PC-3 (cell line): ENCODE data around the gene MROH2A. TPM values are rescaled to one million over a fixed set of nuclear protein-coding genes. Genes with fewer than 3 reads are reported as not detected.

Experiments
- ATAC-seq: fragments of 200-7000 bp; cut with Tn5 transposase; 2 replicates; pipeline ENCODE4 v1.9.1; 2020; ENCODE audit warnings: mild to moderate bottlenecking, moderate library complexity
- BruUV-seq: library from RNA; stranded (reverse); fragments of 400-500 nt; replicated peaks from 2 replicates; lab custom pipeline; 2021; lab: Mats Ljungman, UMichigan
- CTCF ChIA-PET: fragments of 300-600 bp; sonication (Branson Sonifier 250); formaldehyde crosslinking; loops from one replicate; lab custom pipeline; 2022; ENCODE audit warnings: antibody characterized with exemption; lab: Charles Lee
- POLR2A ChIA-PET: fragments of 300-600 bp; sonication (Branson Sonifier 250); formaldehyde crosslinking; loops from one replicate; lab custom pipeline; 2022; ENCODE audit warnings: antibody characterized with exemption; ENCODE audit not compliant: unreplicated experiment; lab: Charles Lee
- DNase-seq: peaks from one replicate; pipeline ENCODE4 v3.0.0-alpha.2; 2015
- H2AFZ ChIP-seq: fragments of 300-600 bp; sonication (generic); 2 replicates; pipeline ENCODE4 v1.6.0; 2016; ENCODE audit warnings: antibody characterized with exemption, low read length
- H3F3A ChIP-seq: fragments of 300-600 bp; sonication (generic); one replicate; pipeline ENCODE4 v1.6.0; 2017; ENCODE audit warnings: antibody characterized with exemption, low read length, control low read depth, mild to moderate bottlenecking; ENCODE audit not compliant: unreplicated experiment
- H3K27ac ChIP-seq: fragments of 300-600 bp; sonication (generic); 2 replicates; pipeline ENCODE4 v1.5.1; 2016; ENCODE audit warnings: mild to moderate bottlenecking, low read length
- H3K27me3 ChIP-seq: fragments of 300-600 bp; sonication (generic); 2 replicates; pipeline ENCODE4 v1.6.1; 2016; ENCODE audit warnings: low read length, mixed read lengths
- H3K36me3 ChIP-seq: fragments of 300-600 bp; sonication (generic); 2 replicates; pipeline ENCODE4 v1.6.1; 2016; ENCODE audit warnings: low read depth, mixed run types, low read length, mixed read lengths
- H3K4me1 ChIP-seq: fragments of 300-600 bp; sonication (generic); 2 replicates; pipeline ENCODE4 v1.5.1; 2016; ENCODE audit warnings: low read length; ENCODE audit not compliant: insufficient read depth
- H3K4me2 ChIP-seq: fragments of 300-600 bp; sonication (generic); 2 replicates; pipeline ENCODE4 v1.6.0; 2016; ENCODE audit warnings: low read length
- H3K4me3 ChIP-seq: fragments of 300-600 bp; sonication (generic); 2 replicates; pipeline ENCODE4 v1.5.1; 2016; ENCODE audit warnings: mild to moderate bottlenecking, low read length, mixed read lengths
- H3K79me2 ChIP-seq: fragments of 300-600 bp; sonication (generic); 2 replicates; pipeline ENCODE4 v1.6.1; 2017; ENCODE audit warnings: low read length, mixed read lengths
- H3K9ac ChIP-seq: fragments of 300-600 bp; sonication (generic); 2 replicates; pipeline ENCODE4 v1.6.0; 2016; ENCODE audit warnings: mild to moderate bottlenecking, low read length
- H3K9me2 ChIP-seq: fragments of 300-600 bp; sonication (generic); replicated peaks from 2 replicates; pipeline ENCODE4 v1.6.1; 2016; ENCODE audit warnings: mixed run types, low read length, mixed read lengths
- H3K9me3 ChIP-seq: fragments of 300-600 bp; sonication (generic); 2 replicates; pipeline ENCODE4 v1.6.1; 2016; ENCODE audit warnings: low read length, mixed read lengths
- H4K20me1 ChIP-seq: fragments of 300-600 bp; sonication (generic); 2 replicates; pipeline ENCODE4 v1.6.1; 2016; ENCODE audit warnings: low read length, mixed read lengths
- CTCF ChIP-seq: fragments of 300-600 bp; sonication (generic); conservative IDR thresholded peaks from 2 replicates; pipeline ENCODE4 v1.5.1; 2017; ENCODE audit warnings: antibody characterized with exemption, low read depth, mild to moderate bottlenecking, low read length
- EZH2 ChIP-seq: fragments of 300-600 bp; sonication (generic); IDR thresholded peaks from one replicate; pipeline ENCODE4 v1.6.1; 2017; ENCODE audit warnings: antibody characterized with exemption, mild to moderate bottlenecking, low read length; ENCODE audit not compliant: unreplicated experiment
- EZH2phosphoT487 ChIP-seq: fragments of 300-600 bp; sonication (generic); IDR thresholded peaks from 2 replicates; pipeline ENCODE4 v1.6.1; 2018; ENCODE audit warnings: mild to moderate bottlenecking, antibody characterized with exemption, low read length, borderline replicate concordance
- intact Hi-C: fragments of 100-400 bp; cut with micrococcal nuclease; formaldehyde crosslinking; loops from 2 replicates; pipeline ENCODE4 v1.9.0; 2023
- total RNA-seq: library from RNA; depleted of rRNA; stranded (reverse); fragments of >200 nt; gene quantifications from 2 replicates; pipeline ENCODE4 v1.2.3, GENCODE V29; 2014

MROH2A gene
- total RNA-seq, 1 experiment from 2014 or later, result not detected

- H3K9me2 ChIP-seq, result no peaks in the 10 kb centered on the region
- H2AFZ ChIP-seq, result no peak overlapping the region
- no peaks in the 10 kb centered on the region for H4K20me1 ChIP-seq
- no peaks in the 10 kb centered on the region for H3K9me3 ChIP-seq
- no peak overlapping the region for H3K4me2 ChIP-seq
- H3K9ac ChIP-seq, result no peak overlapping the region
- H3K27me3 ChIP-seq, result no peaks in the 10 kb centered on the region
- BruUV-seq, result no TSS peak
- intact Hi-C loops, result no loop called here
- DNase-seq (no peak), ATAC-seq (no peak)
- H3K4me3 ChIP-seq, result no peak overlapping the region
- no peaks in the 10 kb centered on the region for H3F3A ChIP-seq
- H3K27ac ChIP-seq, result no peak overlapping the region
- ChIA-PET CTCF (no interaction called here), POLR2A (no interaction called here)
- H3K79me2 ChIP-seq, result no peaks in the 10 kb centered on the region
- no peak for TF ChIP-seq CTCF
- TF ChIP-seq EZH2phosphoT487, result no peak
- no peak for TF ChIP-seq EZH2
- no peaks in the 10 kb centered on the region for H3K36me3 ChIP-seq
- no peaks in the 10 kb centered on the region for H3K4me1 ChIP-seq
These were observed 5.5 kb upstream of the MROH2A start for GRCh38 chr2:233772583-233772982.

GRCh38 chr2:233773854-233774253 is 4.3 kb upstream of the MROH2A start:
- intact Hi-C loops, result no loop called here
- CTCF ChIA-PET, result no interaction called here
- Histone ChIP-seq H3F3A (no peaks in the 10 kb centered on the region), H3K27ac (no peak overlapping the region), H3K27me3 (no peaks in the 10 kb centered on the region), H3K9me2 (no peaks in the 10 kb centered on the region), H3K4me3 (no peak overlapping the region), H3K36me3 (no peaks in the 10 kb centered on the region), H3K79me2 (no peaks in the 10 kb centered on the region), H3K9ac (no peak overlapping the region), H3K9me3 (no peaks in the 10 kb centered on the region), H3K4me1 (no peaks in the 10 kb centered on the region), H2AFZ (no peak overlapping the region), H4K20me1 (no peaks in the 10 kb centered on the region), H3K4me2 (no peak overlapping the region)
- TF ChIP-seq CTCF (no peak), EZH2phosphoT487 (no peak), EZH2 (no peak)
- POLR2A ChIA-PET, result no interaction called here
- BruUV-seq, result no TSS peak
- DNase-seq (no peak), ATAC-seq (no peak)

DNA sequence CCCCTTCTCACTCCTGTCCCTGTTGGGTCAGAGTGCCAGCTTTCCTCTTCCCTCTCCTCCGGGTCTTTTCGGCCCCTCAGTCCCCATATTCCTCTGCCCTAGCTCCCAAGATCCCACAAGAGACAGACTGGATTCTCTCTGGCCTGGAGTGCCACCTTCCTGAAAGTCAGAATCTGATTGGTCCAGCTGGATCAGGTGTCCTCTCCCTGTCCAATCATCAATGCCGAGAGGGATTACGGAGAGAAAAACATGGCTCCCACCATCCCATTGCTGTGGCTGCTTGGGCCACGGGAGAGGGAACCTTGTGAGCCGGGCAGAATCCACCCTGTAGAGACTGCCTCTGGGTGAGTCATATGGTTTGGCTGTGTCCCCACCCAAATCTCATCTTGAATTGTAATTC is 2.7 kb upstream of the MROH2A start:
- H2AFZ ChIP-seq, result no peak overlapping the region
- H3K9me2 ChIP-seq, result no peaks in the 10 kb centered on the region
- H3K4me1 ChIP-seq, result no peaks in the 10 kb centered on the region
- no peak overlapping the region for H3K4me2 ChIP-seq
- H3K9me3 ChIP-seq, result no peaks in the 10 kb centered on the region
- H3K27me3 ChIP-seq, result no peaks in the 10 kb centered on the region
- H3K79me2 ChIP-seq, result no peaks in the 10 kb centered on the region
- no peaks in the 10 kb centered on the region for H4K20me1 ChIP-seq
- H3K27ac ChIP-seq, result no peak overlapping the region
- H3K4me3 ChIP-seq, result no peak overlapping the region
- no TSS peak for BruUV-seq
- intact Hi-C loops, result no loop called here
- POLR2A ChIA-PET, result interaction anchor here (0.6 kb wide), 1 partner anchor 1507 kb away, joined by 6 read pairs; no protein-coding TSS in a partner anchor
- TF ChIP-seq CTCF (no peak), EZH2phosphoT487 (no peak), EZH2 (no peak)
- no peaks in the 10 kb centered on the region for H3K36me3 ChIP-seq
- no peak for ATAC-seq
- no peaks in the 10 kb centered on the region for H3F3A ChIP-seq
- DNase-seq, result no peak
- CTCF ChIA-PET, result no interaction called here
- no peak overlapping the region for H3K9ac ChIP-seq
